Caco-2 (cell line): Measurements from ENCODE around the gene SCRN1. TPM values are rescaled to one million over a fixed set of nuclear protein-coding genes. Genes with fewer than 3 reads are reported as not detected.

Source experiments
- BruUV-seq: library from RNA; stranded (reverse); fragments of 400-500 nt; replicated peaks from 2 replicates; lab custom pipeline; 2021; lab: Mats Ljungman, UMichigan
- CTCF ChIA-PET: fragments of 300-600 bp; sonication (Branson Sonifier 250); formaldehyde crosslinking; loops from one replicate; lab custom pipeline; 2022; ENCODE audit warnings: antibody characterized with exemption; lab: Charles Lee
- POLR2A ChIA-PET: fragments of 300-600 bp; sonication (Branson Sonifier 250); formaldehyde crosslinking; loops from one replicate; lab custom pipeline; 2022; ENCODE audit warnings: antibody characterized with exemption; lab: Charles Lee
- DNase-seq, 2 experiments: peaks; one replicate each; pipeline versions ENCODE4 v3.0.0 to v3.0.0-alpha.2; 2020 to 2022
- H3K27me3 ChIP-seq: replicated peaks from 2 replicates; pipeline ENCODE4 v1.6.0; 2011; ENCODE audit warnings: low read length; ENCODE audit not compliant: control insufficient read depth, insufficient read depth
- H3K36me3 ChIP-seq: 2 replicates; pipeline ENCODE4 v1.5.1; 2011; ENCODE audit warnings: low read length; ENCODE audit not compliant: control insufficient read depth, insufficient read depth
- H3K4me1 ChIP-seq: fragments of 250-450 bp; sonication (Bioruptor Pico); 2 replicates; pipeline ENCODE4 v1.5.1; 2020; ENCODE audit warnings: mild to moderate bottlenecking
- H3K4me3 ChIP-seq: 2 replicates; pipeline ENCODE4 v1.5.1; 2011; ENCODE audit warnings: low read depth, mild to moderate bottlenecking, control low read depth, low read length
- H3K9me3 ChIP-seq: fragments of 250-450 bp; sonication (Bioruptor Pico); 2 replicates; pipeline ENCODE4 v1.5.1; 2020; ENCODE audit warnings: mild to moderate bottlenecking, moderate library complexity
- H3K27ac Mint-ChIP-seq: one replicate; pipeline ENCODE4 v1.8.0; 2022; ENCODE audit warnings: mixed read lengths; ENCODE audit not compliant: unreplicated experiment
- H3K27me3 Mint-ChIP-seq: one replicate; pipeline ENCODE4 v1.8.0; 2022; ENCODE audit warnings: mixed read lengths; ENCODE audit not compliant: insufficient read depth, unreplicated experiment
- H3K36me3 Mint-ChIP-seq: one replicate; pipeline ENCODE4 v1.8.0; 2022; ENCODE audit warnings: mild to moderate bottlenecking, mixed read lengths; ENCODE audit not compliant: insufficient read depth, unreplicated experiment
- H3K4me1 Mint-ChIP-seq: one replicate; pipeline ENCODE4 v1.8.0; 2022; ENCODE audit warnings: low read depth, mixed read lengths; ENCODE audit not compliant: unreplicated experiment
- H3K4me3 Mint-ChIP-seq: one replicate; pipeline ENCODE4 v1.8.0; 2022; ENCODE audit warnings: mild to moderate bottlenecking, moderate library complexity, mixed read lengths; ENCODE audit not compliant: unreplicated experiment
- H3K9me3 Mint-ChIP-seq: one replicate; pipeline ENCODE4 v1.8.0; 2022; ENCODE audit warnings: mixed read lengths; ENCODE audit not compliant: unreplicated experiment
- intact Hi-C: fragments of 100-400 bp; cut with micrococcal nuclease; formaldehyde crosslinking; loops from one replicate; pipeline ENCODE4 v1.10.0; 2022; ENCODE audit not compliant: unreplicated experiment
- total RNA-seq: library from RNA; stranded (reverse); gene quantifications from 2 replicates; pipeline ENCODE4 v1.2.3, GENCODE V29; 2022
- TF ChIP-seq, protein P1 (sequence below), 2 experiments: fragments of 200-600 bp in 1 of 2; IDR thresholded peaks; 1 replicate in 1 of 2; 2 replicates in 1 of 2; pipeline versions ENCODE4 v1.5.1 to v1.8.0; 2011 to 2022; ENCODE audit warnings: antibody characterized with exemption in 1 of 2, control low read depth in 1 of 2, inconsistent platforms in 1 of 2, low read depth in 1 of 2, low read length in 1 of 2, mild to moderate bottlenecking in 1 of 2, moderate library complexity in 1 of 2; ENCODE audit not compliant: insufficient read depth in 1 of 2, severe bottlenecking in 1 of 2, unreplicated experiment in 1 of 2

SCRN1 gene
- total RNA-seq, 1 experiment from 2014 or later: 92.9 TPM

- BruUV-seq: no TSS peak
- Mint-ChIP-seq H3K27me3 (no peaks in the 10 kb centered on the region), H3K4me3 (no peak overlapping the region), H3K36me3 (no peaks in the 10 kb centered on the region), H3K4me1 (no peaks in the 10 kb centered on the region), H3K27ac (no peak overlapping the region), H3K9me3 (no peaks in the 10 kb centered on the region)
- Histone ChIP-seq H3K27me3 (no peaks in the 10 kb centered on the region; the same call in 1 of the 2 replicates), H3K4me3 (no peak overlapping the region), H3K9me3 (no peaks in the 10 kb centered on the region), H3K36me3 (no peaks in the 10 kb centered on the region), H3K4me1 (no peaks in the 10 kb centered on the region)
- intact Hi-C loops: no loop called here
- TF ChIP-seq, protein P1, sequence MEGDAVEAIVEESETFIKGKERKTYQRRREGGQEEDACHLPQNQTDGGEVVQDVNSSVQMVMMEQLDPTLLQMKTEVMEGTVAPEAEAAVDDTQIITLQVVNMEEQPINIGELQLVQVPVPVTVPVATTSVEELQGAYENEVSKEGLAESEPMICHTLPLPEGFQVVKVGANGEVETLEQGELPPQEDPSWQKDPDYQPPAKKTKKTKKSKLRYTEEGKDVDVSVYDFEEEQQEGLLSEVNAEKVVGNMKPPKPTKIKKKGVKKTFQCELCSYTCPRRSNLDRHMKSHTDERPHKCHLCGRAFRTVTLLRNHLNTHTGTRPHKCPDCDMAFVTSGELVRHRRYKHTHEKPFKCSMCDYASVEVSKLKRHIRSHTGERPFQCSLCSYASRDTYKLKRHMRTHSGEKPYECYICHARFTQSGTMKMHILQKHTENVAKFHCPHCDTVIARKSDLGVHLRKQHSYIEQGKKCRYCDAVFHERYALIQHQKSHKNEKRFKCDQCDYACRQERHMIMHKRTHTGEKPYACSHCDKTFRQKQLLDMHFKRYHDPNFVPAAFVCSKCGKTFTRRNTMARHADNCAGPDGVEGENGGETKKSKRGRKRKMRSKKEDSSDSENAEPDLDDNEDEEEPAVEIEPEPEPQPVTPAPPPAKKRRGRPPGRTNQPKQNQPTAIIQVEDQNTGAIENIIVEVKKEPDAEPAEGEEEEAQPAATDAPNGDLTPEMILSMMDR (IDR thresholded peaks at IDR 0.05; ENCODE audit: insufficient read depth in 1 of 2, low read depth in 1 of 2, low read length in 1 of 2, severe bottlenecking in 1 of 2, unreplicated experiment in 1 of 2): no peak
- no peak for DNase-seq
- CTCF ChIA-PET: no interaction called here
- POLR2A ChIA-PET: no interaction called here
These were observed 105.9 kb downstream of the SCRN1 start for GRCh38 chr7:29883462-29884398.

DNA sequence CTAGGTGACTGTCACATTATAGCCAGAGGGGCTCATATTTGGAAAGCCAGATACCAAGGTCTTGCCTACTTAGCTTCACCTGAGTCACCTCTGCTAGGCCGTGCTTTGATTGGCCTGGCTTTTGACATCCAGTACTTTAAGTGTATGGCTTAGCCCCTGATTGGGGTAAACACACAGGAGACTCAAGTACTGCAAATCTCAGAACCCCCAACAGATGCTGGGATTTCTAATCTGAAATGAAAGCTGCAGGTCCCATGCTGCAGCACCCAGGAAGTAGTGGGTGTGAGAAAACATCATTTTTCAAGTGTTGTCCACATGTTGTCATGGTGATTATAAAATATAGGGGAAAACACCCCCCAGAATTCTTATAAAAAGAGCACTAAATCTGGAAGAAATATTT, 107.1 kb downstream of the SCRN1 start:
- Mint-ChIP-seq H3K4me3 (no peak overlapping the region), H3K27me3 (peaks cover 2% of the 10 kb centered on the region), H3K27ac (no peak overlapping the region), H3K9me3 (no peaks in the 10 kb centered on the region), H3K36me3 (no peaks in the 10 kb centered on the region), H3K4me1 (no peaks in the 10 kb centered on the region)
- H3K27me3 ChIP-seq: no peaks in the 10 kb centered on the region; the same call in 1 of the 2 replicates
- TF ChIP-seq, protein P1 (IDR thresholded peaks at IDR 0.05; ENCODE audit: insufficient read depth in 1 of 2, low read depth in 1 of 2, low read length in 1 of 2, severe bottlenecking in 1 of 2, unreplicated experiment in 1 of 2): no peak
- no peak overlapping the region for H3K4me3 ChIP-seq
- no peaks in the 10 kb centered on the region for H3K9me3 ChIP-seq
- intact Hi-C loops: no loop called here
- ChIA-PET POLR2A (no interaction called here), CTCF (no interaction called here)
- H3K4me1 ChIP-seq: no peaks in the 10 kb centered on the region
- BruUV-seq: no TSS peak
- DNase-seq: no peak
- H3K36me3 ChIP-seq: no peaks in the 10 kb centered on the region

DNA sequence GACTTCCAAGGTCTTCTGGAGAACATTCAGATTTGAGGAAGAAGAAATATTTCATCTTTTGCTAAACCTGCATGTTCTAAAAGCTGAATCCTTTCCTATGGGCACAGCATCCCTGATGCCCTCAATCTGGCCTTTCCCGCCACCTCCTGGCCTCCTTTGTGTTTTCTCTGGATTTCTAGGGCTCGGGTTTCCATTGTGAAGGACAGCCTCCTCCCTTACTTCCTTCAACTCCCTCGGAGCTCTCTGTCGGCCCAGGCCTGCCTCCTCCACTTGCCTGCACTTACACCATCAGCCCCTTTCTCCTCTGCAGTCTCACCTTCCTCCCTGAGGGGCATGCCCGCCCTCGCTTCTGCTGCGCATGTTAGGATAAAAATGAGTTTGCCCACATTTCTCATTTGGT, 107.9 kb downstream of the SCRN1 start:
- no TSS peak for BruUV-seq
- Histone ChIP-seq H3K9me3 (no peaks in the 10 kb centered on the region), H3K4me3 (no peak overlapping the region), H3K4me1 (no peaks in the 10 kb centered on the region), H3K27me3 (no peaks in the 10 kb centered on the region; the same call in 1 of the 2 replicates), H3K36me3 (no peaks in the 10 kb centered on the region)
- ChIA-PET POLR2A (no interaction called here), CTCF (interaction anchor here (0.6 kb wide), 1 partner anchor 212 kb away, joined by 3 read pairs; no protein-coding TSS in a partner anchor)
- intact Hi-C loops: loop anchor here (1.0 kb wide), 1 partner anchor 27 kb away; no protein-coding TSS in a partner anchor
- Mint-ChIP-seq H3K36me3 (no peaks in the 10 kb centered on the region), H3K27me3 (peaks cover 2% of the 10 kb centered on the region), H3K4me1 (no peaks in the 10 kb centered on the region), H3K9me3 (no peaks in the 10 kb centered on the region), H3K4me3 (no peak overlapping the region), H3K27ac (no peak overlapping the region)
- no peak for DNase-seq
- TF ChIP-seq, protein P1 (IDR thresholded peaks at IDR 0.05; ENCODE audit: insufficient read depth in 1 of 2, low read depth in 1 of 2, low read length in 1 of 2, severe bottlenecking in 1 of 2, unreplicated experiment in 1 of 2): no peak
